GM19025 (cell line): ENCODE data around the gene DAB2IP.
"Not testable (repeated sequence)": the region's sequence is repeated elsewhere in the genome, so short reads cannot be mapped to it uniquely, and the experiment has no call there.

Experiments
- ATAC-seq: cut with Tn5 transposase; IDR thresholded peaks from one replicate; pipeline ENCODE4 v1.9.1; 2021; ENCODE audit warnings: mild to moderate bottlenecking, low read depth, moderate library complexity; ENCODE audit not compliant: unreplicated experiment

DAB2IP gene

GRCh38 chr9:121737481-121737931, 86.1 kb downstream of the DAB2IP start:
- no peak for ATAC-seq

- ATAC-seq = no peak
These were observed 87.0 kb downstream of the DAB2IP start for GRCh38 chr9:121738411-121738810.

- ATAC-seq = no peak
These were observed 87.5 kb downstream of the DAB2IP start for GRCh38 chr9:121738968-121739367.

- ATAC-seq = no peak
These were observed 88.5 kb downstream of the DAB2IP start for GRCh38 chr9:121739971-121740370.

GRCh38 chr9:121741228-121741918, 89.9 kb downstream of the DAB2IP start:
- ATAC-seq = no peak

- not testable (repeated sequence) for ATAC-seq
These were observed 90.5 kb downstream of the DAB2IP start for GRCh38 chr9:121741919-121742283.

- ATAC-seq = no peak
These were observed 91.5 kb downstream of the DAB2IP start for GRCh38 chr9:121742923-121743322.

GRCh38 chr9:121743441-121744001, 92.1 kb downstream of the DAB2IP start:
- no peak for ATAC-seq

- no peak for ATAC-seq
These were observed 92.7 kb downstream of the DAB2IP start for GRCh38 chr9:121744002-121744686.

GRCh38 chr9:121744687-121745395, 93.4 kb downstream of the DAB2IP start:
- no peak for ATAC-seq

- ATAC-seq = no peak
These were observed 93.9 kb downstream of the DAB2IP start for GRCh38 chr9:121745396-121745695.

GRCh38 chr9:121746411-121746810, 95.0 kb downstream of the DAB2IP start:
- ATAC-seq = no peak

GRCh38 chr9:121746866-121747265, 95.4 kb downstream of the DAB2IP start:
- no peak for ATAC-seq

- no peak for ATAC-seq
These were observed 96.6 kb downstream of the DAB2IP start for GRCh38 chr9:121748074-121748473.

- no peak for ATAC-seq
These were observed 97.4 kb downstream of the DAB2IP start for GRCh38 chr9:121748727-121749423.

GRCh38 chr9:121749614-121750013, 98.2 kb downstream of the DAB2IP start:
- ATAC-seq = no peak

GRCh38 chr9:121750259-121750714, 98.9 kb downstream of the DAB2IP start:
- no peak for ATAC-seq

GRCh38 chr9:121750715-121751623, 99.5 kb downstream of the DAB2IP start:
- no peak for ATAC-seq

- ATAC-seq = no peak
These were observed 100.4 kb downstream of the DAB2IP start for GRCh38 chr9:121751686-121752445.
